Panc1 (cell line): Measurements from ENCODE around the gene RNF138. TPM values are rescaled to one million over a fixed set of nuclear protein-coding genes. Genes with fewer than 3 reads are reported as not detected.

Experiments
- ATAC-seq: fragments of 200-7000 bp; cut with Tn5 transposase; 2 replicates; pipeline ENCODE4 v1.9.1; 2020; ENCODE audit warnings: mild to moderate bottlenecking, moderate library complexity
- BruUV-seq: library from RNA; stranded (reverse); fragments of 400-500 nt; replicated peaks from 2 replicates; lab custom pipeline; 2021; lab: Mats Ljungman, UMichigan
- CTCF ChIA-PET: fragments of 300-600 bp; sonication (Branson Sonifier 250); formaldehyde crosslinking; loops from one replicate; lab custom pipeline; 2022; ENCODE audit warnings: antibody characterized with exemption; lab: Charles Lee
- POLR2A ChIA-PET: fragments of 300-600 bp; sonication (Branson Sonifier 250); formaldehyde crosslinking; loops from one replicate; lab custom pipeline; 2022; ENCODE audit warnings: antibody characterized with exemption; lab: Charles Lee
- DNase-seq: peaks from one replicate; pipeline ENCODE4 v3.0.0-alpha.2; 2010; ENCODE audit warnings: low read depth, low spot score
- H3K27ac ChIP-seq: 2 replicates; pipeline ENCODE4 v1.5.1; 2011; ENCODE audit warnings: mild to moderate bottlenecking, low read length, inconsistent platforms
- H3K27me3 ChIP-seq: fragments of 200-500 bp; sonication (Bioruptor generic); 2 replicates; pipeline ENCODE4 v1.6.0; 2014; ENCODE audit warnings: low read length, inconsistent platforms; ENCODE audit not compliant: control insufficient read depth, insufficient read depth
- H3K36me3 ChIP-seq: fragments of 200-500 bp; sonication (Bioruptor generic); 2 replicates; pipeline ENCODE4 v1.5.1; 2014; ENCODE audit warnings: inconsistent platforms, mild to moderate bottlenecking, low read length, moderate library complexity; ENCODE audit not compliant: control insufficient read depth, insufficient read depth
- H3K4me1 ChIP-seq: 2 replicates; pipeline ENCODE4 v1.5.1; 2011; ENCODE audit warnings: inconsistent platforms, mild to moderate bottlenecking, low read length, moderate library complexity; ENCODE audit not compliant: control insufficient read depth, insufficient read depth
- H3K4me3 ChIP-seq, 2 experiments: 2 replicates each; pipeline ENCODE4 v1.5.1; 2011 to 2012; ENCODE audit warnings: low read depth in 2 of 2, low read length in 2 of 2, mild to moderate bottlenecking in 2 of 2, inconsistent platforms in 1 of 2, moderate library complexity in 1 of 2
- H3K9me3 ChIP-seq: fragments of 200-500 bp; sonication (Bioruptor generic); 2 replicates; pipeline ENCODE4 v1.5.1; 2014; ENCODE audit warnings: low read depth, mild to moderate bottlenecking, inconsistent platforms, low read length, moderate library complexity; ENCODE audit not compliant: control insufficient read depth, insufficient read depth
- CTCF ChIP-seq: fragments of 450-650 bp; IDR thresholded peaks from 2 replicates; pipeline ENCODE4 v1.5.1; 2017; ENCODE audit warnings: mild to moderate bottlenecking
- POLR2AphosphoS5 ChIP-seq: IDR thresholded peaks from 2 replicates; pipeline ENCODE4 v1.6.1; 2012; ENCODE audit warnings: mild to moderate bottlenecking, low read depth, low read length, moderate library complexity
- SIN3A ChIP-seq: IDR thresholded peaks from 2 replicates; pipeline ENCODE4 v1.6.1; 2012; ENCODE audit warnings: low read depth, mild to moderate bottlenecking, low read length, moderate library complexity, borderline replicate concordance; ENCODE audit not compliant: insufficient read depth
- TCF7L2 ChIP-seq: IDR thresholded peaks from 2 replicates; pipeline ENCODE4 v1.6.1; 2011; ENCODE audit warnings: mild to moderate bottlenecking, low read depth, low read length, inconsistent platforms
- in situ Hi-C: cut with HindIII; loops from 2 replicates; pipeline ENCODE4 v1.10.0; 2016; ENCODE audit warnings: low sequenced_read_pairs, low pct_unique_long_range_greater_than_20kb
- intact Hi-C: fragments of 100-400 bp; cut with micrococcal nuclease; formaldehyde crosslinking; loops from one replicate; pipeline ENCODE4 v1.10.0; 2022; ENCODE audit not compliant: unreplicated experiment
- total RNA-seq: library from RNA; stranded (reverse); gene quantifications from one replicate; pipeline ENCODE4 v1.2.1, GENCODE V29; 2021; ENCODE audit not compliant: unreplicated experiment
- TF ChIP-seq, protein P1 (sequence below), 2 experiments: IDR thresholded peaks; 2 replicates each; pipeline ENCODE4 v1.6.1; 2011 to 2012; ENCODE audit warnings: low read depth in 2 of 2, control low read depth in 1 of 2, low read length in 1 of 2, mild to moderate bottlenecking in 1 of 2, moderate library complexity in 1 of 2; ENCODE audit not compliant: insufficient read depth in 1 of 2

RNF138 gene
- total RNA-seq, 1 experiment from 2014 or later: 27.3 TPM

GRCh38 chr18:32160547-32160946, 68.9 kb downstream of the RNF138 start:
- H3K36me3 ChIP-seq: no peaks in the 10 kb centered on the region
- ChIA-PET CTCF (no interaction called here), POLR2A (no interaction called here)
- intact Hi-C loops (loop anchor here (10.0 kb wide), 1 partner anchor 304 kb away; no protein-coding TSS in a partner anchor), in situ Hi-C loops (no loop called here)
- H3K27me3 ChIP-seq: no peaks in the 10 kb centered on the region
- DNase-seq (no peak), ATAC-seq (no peak)
- no peaks in the 10 kb centered on the region for H3K4me1 ChIP-seq
- no peak overlapping the region for H3K27ac ChIP-seq
- no peak overlapping the region for H3K4me3 ChIP-seq
- TF ChIP-seq TCF7L2 (no peak), CTCF (no peak), POLR2AphosphoS5 (no peak), SIN3A (no peak)
- TF ChIP-seq, protein P1, sequence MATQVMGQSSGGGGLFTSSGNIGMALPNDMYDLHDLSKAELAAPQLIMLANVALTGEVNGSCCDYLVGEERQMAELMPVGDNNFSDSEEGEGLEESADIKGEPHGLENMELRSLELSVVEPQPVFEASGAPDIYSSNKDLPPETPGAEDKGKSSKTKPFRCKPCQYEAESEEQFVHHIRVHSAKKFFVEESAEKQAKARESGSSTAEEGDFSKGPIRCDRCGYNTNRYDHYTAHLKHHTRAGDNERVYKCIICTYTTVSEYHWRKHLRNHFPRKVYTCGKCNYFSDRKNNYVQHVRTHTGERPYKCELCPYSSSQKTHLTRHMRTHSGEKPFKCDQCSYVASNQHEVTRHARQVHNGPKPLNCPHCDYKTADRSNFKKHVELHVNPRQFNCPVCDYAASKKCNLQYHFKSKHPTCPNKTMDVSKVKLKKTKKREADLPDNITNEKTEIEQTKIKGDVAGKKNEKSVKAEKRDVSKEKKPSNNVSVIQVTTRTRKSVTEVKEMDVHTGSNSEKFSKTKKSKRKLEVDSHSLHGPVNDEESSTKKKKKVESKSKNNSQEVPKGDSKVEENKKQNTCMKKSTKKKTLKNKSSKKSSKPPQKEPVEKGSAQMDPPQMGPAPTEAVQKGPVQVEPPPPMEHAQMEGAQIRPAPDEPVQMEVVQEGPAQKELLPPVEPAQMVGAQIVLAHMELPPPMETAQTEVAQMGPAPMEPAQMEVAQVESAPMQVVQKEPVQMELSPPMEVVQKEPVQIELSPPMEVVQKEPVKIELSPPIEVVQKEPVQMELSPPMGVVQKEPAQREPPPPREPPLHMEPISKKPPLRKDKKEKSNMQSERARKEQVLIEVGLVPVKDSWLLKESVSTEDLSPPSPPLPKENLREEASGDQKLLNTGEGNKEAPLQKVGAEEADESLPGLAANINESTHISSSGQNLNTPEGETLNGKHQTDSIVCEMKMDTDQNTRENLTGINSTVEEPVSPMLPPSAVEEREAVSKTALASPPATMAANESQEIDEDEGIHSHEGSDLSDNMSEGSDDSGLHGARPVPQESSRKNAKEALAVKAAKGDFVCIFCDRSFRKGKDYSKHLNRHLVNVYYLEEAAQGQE (IDR thresholded peaks at IDR 0.05; ENCODE audit: insufficient read depth in 1 of 2, low read depth in 2 of 2, low read length in 1 of 2): no peak
- H3K9me3 ChIP-seq: no peaks in the 10 kb centered on the region
- no TSS peak for BruUV-seq

GRCh38 chr18:32167980-32168730, 76.5 kb downstream of the RNF138 start:
- no peaks in the 10 kb centered on the region for H3K9me3 ChIP-seq
- no peaks in the 10 kb centered on the region for H3K4me1 ChIP-seq
- intact Hi-C loops (loop anchor here (10.0 kb wide), 1 partner anchor 297 kb away; no protein-coding TSS in a partner anchor), in situ Hi-C loops (no loop called here)
- POLR2A ChIA-PET: interaction anchor here (0.7 kb wide), 1 partner anchor 140 kb away, joined by 4 read pairs; no protein-coding TSS in a partner anchor
- no peaks in the 10 kb centered on the region for H3K27me3 ChIP-seq
- ATAC-seq: no peak
- H3K27ac ChIP-seq: no peak overlapping the region
- no peak for TF ChIP-seq POLR2AphosphoS5
- no peak for TF ChIP-seq CTCF
- TF ChIP-seq TCF7L2: no peak
- TF ChIP-seq SIN3A: no peak
- TF ChIP-seq, protein P1 (IDR thresholded peaks at IDR 0.05; ENCODE audit: insufficient read depth in 1 of 2, low read depth in 2 of 2, low read length in 1 of 2): no peak
- no peak for DNase-seq
- no peaks in the 10 kb centered on the region for H3K36me3 ChIP-seq
- CTCF ChIA-PET: no interaction called here
- no peak overlapping the region for H3K4me3 ChIP-seq
- no TSS peak for BruUV-seq
